Measurements from ENCODE around the gene CHST15.

- TF ChIP-seq CTCF (IDR thresholded peaks at IDR 0.05) (no peak), POLR2A (IDR thresholded peaks at IDR 0.05) (no peak)
Observed at GRCh38 chr10:124020981-124021815, 72.2 kb downstream of the CHST15 start.

Measured in adrenal gland (tissue), 5 donors.